ENCODE results near the gene SRPK3.
A peak's percentile ranks its signal among the peaks of the same experiment; 100 is the strongest.
"Not testable (repeated sequence)": the region's sequence is repeated elsewhere in the genome, so short reads cannot be mapped to it uniquely, and the experiment has no call there.

Gene SRPK3

GRCh38 chrX:153814591-153815315 lies 33.9 kb downstream of the SRPK3 start:
- DNase-seq: no peak

- no peak for DNase-seq
Measured at GRCh38 chrX:153816831-153817690, 36.2 kb downstream of the SRPK3 start.

GRCh38 chrX:153818064-153818463 lies 37.2 kb downstream of the SRPK3 start:
- DNase-seq: not testable (repeated sequence)

- peak in 1 of 4 experiments; percentile 54 for DNase-seq
Measured at GRCh38 chrX:153818571-153819383, 37.9 kb downstream of the SRPK3 start.

GRCh38 chrX:153819384-153820040 lies 38.7 kb downstream of the SRPK3 start:
- no peak for DNase-seq

- DNase-seq: no peak
Measured at GRCh38 chrX:153820601-153821000, 39.8 kb downstream of the SRPK3 start.

GRCh38 chrX:153821066-153821465 lies 40.2 kb downstream of the SRPK3 start:
- no peak for DNase-seq

GRCh38 chrX:153824348-153824747 lies 43.5 kb downstream of the SRPK3 start:
- no peak for DNase-seq

- no peak for DNase-seq
Measured at GRCh38 chrX:153825042-153825441, 44.2 kb downstream of the SRPK3 start.

- no peak for DNase-seq
Measured at GRCh38 chrX:153827016-153827415, 46.2 kb downstream of the SRPK3 start.

- DNase-seq: no peak
Measured at GRCh38 chrX:153827903-153828302, 47.1 kb downstream of the SRPK3 start.

- no peak for DNase-seq
Measured at GRCh38 chrX:153828308-153828707, 47.5 kb downstream of the SRPK3 start.

GRCh38 chrX:153828723-153829548 lies 48.1 kb downstream of the SRPK3 start:
- no peak for DNase-seq

- DNase-seq: no peak
Measured at GRCh38 chrX:153829549-153829798, 48.6 kb downstream of the SRPK3 start.

- no peak for DNase-seq
Measured at GRCh38 chrX:153829799-153830639, 49.2 kb downstream of the SRPK3 start, which contains the start of gene PDZD4. PDZD4 (minus strand) TSS chrX:153830544; CDS start chrX:153830298, 246 bp downstream.

- DNase-seq: no peak
Measured at GRCh38 chrX:153830640-153831428, 50.0 kb downstream of the SRPK3 start.

GRCh38 chrX:153831429-153832150 lies 50.7 kb downstream of the SRPK3 start:
- DNase-seq: no peak

GRCh38 chrX:153832728-153833127 lies 51.9 kb downstream of the SRPK3 start:
- no peak for DNase-seq

All from activated naive CD4-positive, alpha-beta T cell (primary cell).